GM12872 (cell line): ENCODE measurements around the gene MAPK9.

ENCODE experiments used
- CTCF ChIP-seq: IDR thresholded peaks from 3 replicates; pipeline ENCODE4 v1.5.1; 2011; ENCODE audit warnings: low read depth, mild to moderate bottlenecking, low read length, moderate library complexity; ENCODE audit not compliant: insufficient read depth

Gene MAPK9

GRCh38 chr5:180211761-180212035 lies 80.2 kb downstream of the MAPK9 start:
- no peak for TF ChIP-seq CTCF

- TF ChIP-seq CTCF, result no peak
These were observed 80.7 kb downstream of the MAPK9 start for GRCh38 chr5:180210961-180211760.

GRCh38 chr5:180209137-180209581 lies 82.7 kb downstream of the MAPK9 start, which contains the start of gene RASGEF1C:
RASGEF1C (minus strand) TSS chr5:180209211; CDS start chr5:180138052, 71,159 bp downstream.
- no peak for TF ChIP-seq CTCF

- no peak for TF ChIP-seq CTCF
These were observed 83.3 kb downstream of the MAPK9 start for GRCh38 chr5:180208435-180209081.

- TF ChIP-seq CTCF, result no peak
These were observed 83.8 kb downstream of the MAPK9 start for GRCh38 chr5:180208038-180208434.

GRCh38 chr5:180207593-180207992 lies 84.3 kb downstream of the MAPK9 start:
- no peak for TF ChIP-seq CTCF

- no peak for TF ChIP-seq CTCF
These were observed 84.9 kb downstream of the MAPK9 start for GRCh38 chr5:180206993-180207392.
